MM.1S (cell line): Measurements from ENCODE around the gene ZNF474.

Experiments used
- EZH2 ChIP-seq: fragments of 300-600 bp; sonication (generic); optimal IDR thresholded peaks from 2 replicates; pipeline ENCODE3; 2017; ENCODE audit warnings: low read depth, mild to moderate bottlenecking, antibody characterized with exemption, low read length, mixed read lengths
- TF ChIP-seq, protein P1 (sequence below): fragments of 300-600 bp; sonication (generic); IDR thresholded peaks from 2 replicates; pipeline ENCODE4 v1.5.1; 2016; ENCODE audit warnings: antibody characterized with exemption, low read length, mixed read lengths

DNA sequence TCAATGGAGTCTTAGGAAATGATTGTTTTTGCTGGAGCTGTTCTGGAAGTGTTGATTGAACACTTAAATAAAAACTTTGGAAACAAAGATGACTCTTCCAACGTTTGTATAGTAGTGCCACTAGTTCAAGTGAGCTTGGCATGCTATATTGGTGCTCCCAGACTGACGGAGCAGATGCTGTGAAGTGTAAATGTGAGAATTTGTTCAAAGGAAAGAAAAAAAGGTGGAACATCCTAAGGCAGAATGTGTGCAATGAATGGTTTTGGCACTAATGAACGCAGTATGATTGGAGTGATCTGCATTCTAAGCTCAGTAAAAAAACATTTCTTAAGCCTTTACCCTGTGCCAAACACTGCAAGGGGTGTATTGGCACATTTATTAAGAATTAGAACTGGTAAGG, 69.8 kb downstream of the ZNF474 start:
- TF ChIP-seq, protein P1, sequence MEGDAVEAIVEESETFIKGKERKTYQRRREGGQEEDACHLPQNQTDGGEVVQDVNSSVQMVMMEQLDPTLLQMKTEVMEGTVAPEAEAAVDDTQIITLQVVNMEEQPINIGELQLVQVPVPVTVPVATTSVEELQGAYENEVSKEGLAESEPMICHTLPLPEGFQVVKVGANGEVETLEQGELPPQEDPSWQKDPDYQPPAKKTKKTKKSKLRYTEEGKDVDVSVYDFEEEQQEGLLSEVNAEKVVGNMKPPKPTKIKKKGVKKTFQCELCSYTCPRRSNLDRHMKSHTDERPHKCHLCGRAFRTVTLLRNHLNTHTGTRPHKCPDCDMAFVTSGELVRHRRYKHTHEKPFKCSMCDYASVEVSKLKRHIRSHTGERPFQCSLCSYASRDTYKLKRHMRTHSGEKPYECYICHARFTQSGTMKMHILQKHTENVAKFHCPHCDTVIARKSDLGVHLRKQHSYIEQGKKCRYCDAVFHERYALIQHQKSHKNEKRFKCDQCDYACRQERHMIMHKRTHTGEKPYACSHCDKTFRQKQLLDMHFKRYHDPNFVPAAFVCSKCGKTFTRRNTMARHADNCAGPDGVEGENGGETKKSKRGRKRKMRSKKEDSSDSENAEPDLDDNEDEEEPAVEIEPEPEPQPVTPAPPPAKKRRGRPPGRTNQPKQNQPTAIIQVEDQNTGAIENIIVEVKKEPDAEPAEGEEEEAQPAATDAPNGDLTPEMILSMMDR, result no peak
- TF ChIP-seq EZH2, result no peak
